GM12878 (cell line): ENCODE measurements around the gene URB1.

Source experiments
- BHLHE40 ChIP-seq, 2 experiments: fragments of 450-650 bp in 1 of 2; IDR thresholded peaks; 2 replicates each; pipeline ENCODE4 v1.6.1; 2011 to 2017; ENCODE audit warnings: low read depth in 2 of 2, borderline replicate concordance in 1 of 2, improper control_type of control experiment in 1 of 2, low read length in 1 of 2, mild to moderate bottlenecking in 1 of 2
- POLR2A ChIP-seq: IDR thresholded peaks from 2 replicates; pipeline ENCODE4 v1.6.1; 2011; ENCODE audit warnings: low read depth, mild to moderate bottlenecking, low read length
- YY1 ChIP-seq: IDR thresholded peaks from 2 replicates; pipeline ENCODE4 v1.6.1; 2011; ENCODE audit warnings: low read depth, mild to moderate bottlenecking, low read length

- TF ChIP-seq POLR2A = no peak
- no peak for TF ChIP-seq YY1
- TF ChIP-seq BHLHE40 (IDR thresholded peaks at IDR 0.05; ENCODE audit: borderline replicate concordance in 1 of 2, low read depth in 2 of 2, low read length in 1 of 2) = no peak
These were observed 5.7 kb downstream of the URB1 start for GRCh38 chr21:32387151-32387550.
